Esophagus muscularis mucosa (tissue), 3 donors: ENCODE results near the gene DEPDC5.

Experiments
- CTCF ChIP-seq, 3 experiments: fragments of 200-600 bp in 2 of 3; fragments of 450-650 bp in 1 of 3; sonication (generic) in 2 of 3; IDR thresholded peaks; one replicate each; pipeline ENCODE4 v1.5.1; 2017 to 2019; ENCODE audit warnings: antibody characterized with exemption in 3 of 3, mild to moderate bottlenecking in 2 of 3, moderate library complexity in 1 of 3
- EP300 ChIP-seq: sonication (generic); formaldehyde crosslinking; IDR thresholded peaks from one replicate; pipeline ENCODE4 v1.6.1; 2017; ENCODE audit warnings: antibody characterized with exemption

- TF ChIP-seq CTCF (IDR thresholded peaks at IDR 0.05), result no peak
- no peak for TF ChIP-seq EP300
These were observed 142.7 kb downstream of the DEPDC5 start for GRCh38 chr22:31896472-31896871.
